IMR-90 (cell line): ENCODE data around the gene PKP4. TPM values are rescaled to one million over a fixed set of nuclear protein-coding genes. Genes with fewer than 3 reads are reported as not detected.

Source experiments
- ATAC-seq: fragments of 200-7000 bp; cut with Tn5 transposase; 2 replicates; pipeline ENCODE4 v1.9.1; 2020; ENCODE audit warnings: low read depth, mild to moderate bottlenecking, moderate library complexity
- BruUV-seq: library from RNA; stranded (reverse); fragments of 400-500 nt; replicated peaks from 2 replicates; lab custom pipeline; 2021; lab: Mats Ljungman, UMichigan
- CTCF ChIA-PET: fragments of 300-600 bp; formaldehyde crosslinking; extraction: SDS; loops from one replicate; lab custom pipeline; 2021; ENCODE audit warnings: antibody characterized with exemption; lab: Yijun Ruan, JAX
- POLR2A ChIA-PET: fragments of 300-600 bp; sonication (Branson Sonifier 250); formaldehyde crosslinking; loops from one replicate; lab custom pipeline; 2022; ENCODE audit warnings: antibody characterized with exemption; ENCODE audit not compliant: unreplicated experiment; lab: Charles Lee
- DNase-seq: peaks from one replicate; pipeline ENCODE4 v3.0.0; 2013
- H2AFZ ChIP-seq: replicated peaks from 2 replicates; pipeline ENCODE3; 2013; ENCODE audit warnings: low read length, mild to moderate bottlenecking; ENCODE audit not compliant: poor library complexity
- H2AK5ac ChIP-seq: 2 replicates; pipeline ENCODE4 v1.6.1; 2013; ENCODE audit warnings: low read depth, low read length, inconsistent platforms
- H2AK9ac ChIP-seq: replicated peaks from 2 replicates; pipeline ENCODE3; 2013; ENCODE audit warnings: mild to moderate bottlenecking, low read depth, low read length, moderate library complexity; ENCODE audit not compliant: poor library complexity
- H2BK120ac ChIP-seq: 2 replicates; pipeline ENCODE4 v1.6.1; 2013; ENCODE audit warnings: low read depth, low read length, inconsistent platforms
- H2BK15ac ChIP-seq: 3 replicates; pipeline ENCODE4 v1.6.1; 2013; ENCODE audit warnings: low read depth, low read length, inconsistent platforms
- H2BK20ac ChIP-seq: 2 replicates; pipeline ENCODE4 v1.6.1; 2013; ENCODE audit warnings: low read depth, mild to moderate bottlenecking, inconsistent platforms, low read length, moderate library complexity
- H2BK5ac ChIP-seq: 2 replicates; pipeline ENCODE4 v1.6.1; 2013; ENCODE audit warnings: mild to moderate bottlenecking, low read depth, low read length, inconsistent platforms; ENCODE audit not compliant: poor library complexity, severe bottlenecking
- H3K14ac ChIP-seq: replicated peaks from 2 replicates; pipeline ENCODE4 v1.6.1; 2013; ENCODE audit warnings: low read depth, low read length, inconsistent platforms
- H3K18ac ChIP-seq: 2 replicates; pipeline ENCODE4 v1.6.1; 2013; ENCODE audit warnings: low read depth, low read length, control low read depth
- H3K23ac ChIP-seq: 2 replicates; pipeline ENCODE4 v1.6.1; 2013; ENCODE audit warnings: low read depth, low read length, inconsistent platforms
- H3K27ac ChIP-seq: 2 replicates; pipeline ENCODE4 v1.5.1; 2013; ENCODE audit warnings: mild to moderate bottlenecking, control low read depth, low read length; ENCODE audit not compliant: insufficient read depth
- H3K27me3 ChIP-seq: 2 replicates; pipeline ENCODE4 v1.6.1; 2013; ENCODE audit warnings: low read length; ENCODE audit not compliant: control insufficient read depth, insufficient read depth
- H3K36me3 ChIP-seq: 2 replicates; pipeline ENCODE4 v1.6.1; 2013; ENCODE audit warnings: low read length, mixed read lengths; ENCODE audit not compliant: control insufficient read depth, insufficient read depth
- H3K4ac ChIP-seq: 2 replicates; pipeline ENCODE4 v1.6.1; 2013; ENCODE audit warnings: low read depth, low read length, inconsistent platforms
- H3K4me1 ChIP-seq: 2 replicates; pipeline ENCODE4 v1.6.1; 2013; ENCODE audit warnings: low read length, mixed read lengths; ENCODE audit not compliant: control insufficient read depth, insufficient read depth
- H3K4me2 ChIP-seq: 2 replicates; pipeline ENCODE4 v1.6.1; 2013; ENCODE audit warnings: low read depth, mild to moderate bottlenecking, control low read depth, low read length, moderate library complexity
- H3K4me3 ChIP-seq: 2 replicates; pipeline ENCODE4 v1.5.1; 2013; ENCODE audit warnings: low read depth, mild to moderate bottlenecking, control low read depth, low read length, moderate library complexity; ENCODE audit not compliant: insufficient read depth
- H3K56ac ChIP-seq: 2 replicates; pipeline ENCODE4 v1.6.1; 2013; ENCODE audit warnings: low read length, inconsistent platforms; ENCODE audit not compliant: insufficient read depth; ENCODE audit errors: extremely low read depth
- H3K79me1 ChIP-seq, 2 experiments: 2 replicates each; pipeline ENCODE4 v1.6.1; 2013; ENCODE audit warnings: low read length in 2 of 2, inconsistent platforms in 1 of 2, low read depth in 1 of 2
- H3K9ac ChIP-seq: 2 replicates; pipeline ENCODE4 v1.6.1; 2013; ENCODE audit warnings: low read depth, low read length, control low read depth
- H3K9me1 ChIP-seq: 2 replicates; pipeline ENCODE4 v1.6.1; 2013; ENCODE audit warnings: low read length, inconsistent platforms; ENCODE audit not compliant: insufficient read depth
- H3K9me3 ChIP-seq: 2 replicates; pipeline ENCODE4 v1.6.1; 2013; ENCODE audit warnings: low read length; ENCODE audit not compliant: control insufficient read depth, insufficient read depth
- H4K20me1 ChIP-seq: 2 replicates; pipeline ENCODE4 v1.6.1; 2013; ENCODE audit warnings: low read length, inconsistent platforms; ENCODE audit not compliant: insufficient read depth
- H4K5ac ChIP-seq: 2 replicates; pipeline ENCODE4 v1.6.1; 2013; ENCODE audit warnings: mild to moderate bottlenecking, low read depth, low read length, control low read depth
- H4K8ac ChIP-seq, 2 experiments: 2 replicates each; pipeline ENCODE4 v1.6.1; 2013; ENCODE audit warnings: low read depth in 2 of 2, low read length in 2 of 2, control low read depth in 1 of 2, inconsistent platforms in 1 of 2
- H4K91ac ChIP-seq: 2 replicates; pipeline ENCODE4 v1.6.1; 2013; ENCODE audit warnings: low read depth, low read length, inconsistent platforms; ENCODE audit not compliant: insufficient read depth
- CTCF ChIP-seq: conservative IDR thresholded peaks from 2 replicates; pipeline ENCODE4 v1.5.1; 2012; ENCODE audit warnings: mild to moderate bottlenecking, low read depth, low read length, improper control_type of control experiment
- ELK1 ChIP-seq: fragments of 150-350 bp; IDR thresholded peaks from 2 replicates; pipeline ENCODE4 v1.6.1; 2016; ENCODE audit warnings: low read depth, mild to moderate bottlenecking, low read length, moderate library complexity, borderline replicate concordance
- NFE2L2 ChIP-seq: fragments of 150-350 bp; IDR thresholded peaks from 2 replicates; pipeline ENCODE4 v1.6.1; 2016; ENCODE audit warnings: low read depth, mild to moderate bottlenecking, low read length
- SMC3 ChIP-seq: fragments of 150-350 bp; IDR thresholded peaks from 2 replicates; pipeline ENCODE4 v1.6.1; 2016; ENCODE audit warnings: low read depth, mild to moderate bottlenecking, antibody characterized with exemption, low read length, moderate library complexity
- WGBS, 2 experiments: methylation state at CpG; one replicate each; pipeline versions ENCODE4 v1.1.5 to v1.1.7; 2013; ENCODE audit warnings: missing lambda C conversion rate in 2 of 2; ENCODE audit not compliant: insufficient read length in 1 of 2; ENCODE audit errors: extremely low coverage in 2 of 2; 5-methylcytosine and 5-hydroxymethylcytosine counted together
- dilution Hi-C: fragments of 300-500 bp; cut with HindIII; formaldehyde crosslinking; loops from one replicate; pipeline ENCODE4 v1.14.3; 2018; ENCODE audit warnings: low sequenced_read_pairs; ENCODE audit not compliant: unreplicated experiment
- in situ Hi-C: fragments of 300-500 bp; cut with MboI; formaldehyde crosslinking; loops from 3 replicates; pipeline ENCODE4 v1.14.3; 2019; ENCODE audit warnings: low sequenced_read_pairs, inconsistent platforms, mixed read lengths
- intact Hi-C: fragments of 100-400 bp; cut with micrococcal nuclease; formaldehyde crosslinking; loops from 2 replicates; pipeline ENCODE4 v1.10.0; 2022
- polyA plus RNA-seq, 3 experiments: library from polyadenylated mRNA; depleted of rRNA; stranded (reverse); fragments of >200 nt; gene quantifications; 2 replicates each; pipeline ENCODE4 v1.2.3, GENCODE V29; 2012; ENCODE audit warnings: low replicate concordance in 1 of 3
- total RNA-seq: library from RNA; depleted of rRNA; stranded (reverse); fragments of >200 nt; gene quantifications from 2 replicates; pipeline ENCODE4 v1.2.3, GENCODE V29; 2012

Gene PKP4
- total and polyA plus RNA-seq, 2 of the 4 experiments (the other 2 are of a cell fraction): 20.1 to 37.8 TPM

GRCh38 chr2:158457826-158458616 is 1.3 kb downstream of the PKP4 start:
- dilution Hi-C loops: no loop called here
- no peak overlapping the region for H3K18ac ChIP-seq
- H2AFZ ChIP-seq: peak overlapping the region; percentile 96
- H3K14ac ChIP-seq: peak overlapping the region; percentile 5; the same call in 1 of the 2 replicates
- H4K5ac ChIP-seq: no peak overlapping the region
- H3K9me3 ChIP-seq: no peaks in the 10 kb centered on the region
- BruUV-seq: no TSS peak
- ChIA-PET CTCF (interaction anchor here (0.6 to 2.5 kb wide), 8 partner anchors 15 to 424 kb away, joined by 3 to 11 read pairs (median 6); no protein-coding TSS in a partner anchor), POLR2A (no interaction called here)
- WGBS, 2 experiments: 0% methylated on average over 45 of the region's 61 CpGs; no CpG with 5 or more reads in 1 of the 2 experiments
- H4K8ac ChIP-seq: no peak overlapping the region
- in situ Hi-C loops: loop anchor here (10.0 kb wide), 1 partner anchor 287 kb away; no protein-coding TSS in a partner anchor
- intact Hi-C loops: loop anchor here (1.0 to 10.0 kb wide), 12 partner anchors 41 to 673 kb away; no protein-coding TSS in a partner anchor
- peak overlapping the region; percentile 96 for H3K4me2 ChIP-seq
- 0 out of 2 replicates have a peak, but pooled peaks cover 2% of the 10 kb centered on the region for H3K27me3 ChIP-seq
- H3K9ac ChIP-seq: peak overlapping the region; percentile 71
- peak overlapping the region; percentile 80 for H2BK5ac ChIP-seq
- peak; percentile 38 for ATAC-seq
- H3K36me3 ChIP-seq: no peaks in the 10 kb centered on the region
- H3K23ac ChIP-seq: peak overlapping the region; percentile 69
- peaks cover 29% of the 10 kb centered on the region for H4K20me1 ChIP-seq
- peak overlapping the region; percentile 47 for H3K56ac ChIP-seq
- H3K27ac ChIP-seq: peak overlapping the region; percentile 76
- H2AK9ac ChIP-seq: peak overlapping the region; percentile 84
- peak overlapping the region; percentile 73 for H2BK120ac ChIP-seq
- H3K4ac ChIP-seq: peak overlapping the region; percentile 18; the same call in 1 of the 2 replicates
- peak; percentile 44 for DNase-seq
- peaks cover 5% of the 10 kb centered on the region; the same call in 1 of the 2 replicates for H3K9me1 ChIP-seq
- TF ChIP-seq ELK1 (no peak), CTCF (peak; percentile 29; the same call in 1 of the 2 replicates), SMC3 (no peak), NFE2L2 (no peak)
- no peak overlapping the region for H2BK20ac ChIP-seq
- peak overlapping the region; percentile 39 for H4K91ac ChIP-seq
- peaks cover 2% of the 10 kb centered on the region for H3K4me1 ChIP-seq
- H2AK5ac ChIP-seq: peak overlapping the region; percentile 25
- H3K4me3 ChIP-seq: peak overlapping the region; percentile 90
- H3K79me1 ChIP-seq: peaks cover 12 to 41% of the 10 kb centered on the region in 2 experiments
- H2BK15ac ChIP-seq: no peak overlapping the region
